Muscle of arm (tissue), 12 donors: ENCODE results near the gene CDC42SE1. TPM values are rescaled to one million over a fixed set of nuclear protein-coding genes. Genes with fewer than 3 reads are reported as not detected.

Experiments
- DNase-seq: peaks from one replicate; pipeline ENCODE4 v3.0.0-alpha.2; 2013
- polyA plus RNA-seq, 12 donors: library from polyadenylated mRNA; unstranded; fragments of 120-200 nt; gene quantifications; one replicate each; pipeline ENCODE4 v1.2.1, GENCODE V29; 2013; ENCODE audit not compliant: insufficient read length in 12 of 12

CDC42SE1 gene
- polyA plus RNA-seq, 12 donors = 41.7 to 188 (median 61.7) TPM

DNA sequence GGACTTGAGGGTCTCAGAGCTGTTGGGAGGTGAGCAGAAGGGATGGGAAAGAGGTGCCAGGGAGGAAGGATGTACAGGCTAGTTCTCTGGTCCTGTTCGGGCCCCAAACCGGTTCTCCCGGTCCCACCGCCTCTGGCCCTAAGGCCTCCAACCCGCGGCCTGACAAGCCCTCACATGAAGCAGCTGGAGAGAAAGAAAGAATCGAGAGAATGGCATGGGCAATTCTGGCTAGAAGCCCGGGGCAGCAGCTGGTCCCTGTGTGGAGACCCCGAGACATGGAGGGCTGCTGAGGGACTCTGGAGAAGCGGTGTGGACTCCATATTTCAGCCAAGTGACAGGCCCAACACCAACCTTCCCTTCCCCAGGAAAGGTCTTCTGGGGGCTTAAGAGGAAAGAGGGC lies 730 bp downstream of the CDC42SE1 start:
- peak; percentile 45 for DNase-seq

DNA sequence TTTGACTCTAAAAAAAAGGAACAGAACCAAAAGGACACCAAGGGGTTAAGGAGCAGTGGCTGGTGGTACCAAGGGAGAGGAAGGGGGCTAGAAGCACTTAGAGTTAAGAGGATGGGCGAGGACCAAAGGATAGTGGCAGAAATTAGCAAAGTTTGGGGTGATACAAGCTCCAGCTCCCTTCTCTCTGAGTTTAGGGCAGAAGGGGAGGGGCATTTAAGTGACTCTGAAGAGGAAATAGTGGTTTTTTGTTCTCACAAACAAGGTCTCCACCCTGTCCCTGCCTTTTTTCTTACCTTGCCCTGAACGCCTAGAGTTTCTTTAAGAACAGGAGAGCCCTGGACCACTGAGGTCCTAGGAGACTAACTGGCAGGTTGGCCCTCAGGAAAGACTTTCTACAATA lies 3.3 kb downstream of the CDC42SE1 start:
- no peak for DNase-seq

DNA sequence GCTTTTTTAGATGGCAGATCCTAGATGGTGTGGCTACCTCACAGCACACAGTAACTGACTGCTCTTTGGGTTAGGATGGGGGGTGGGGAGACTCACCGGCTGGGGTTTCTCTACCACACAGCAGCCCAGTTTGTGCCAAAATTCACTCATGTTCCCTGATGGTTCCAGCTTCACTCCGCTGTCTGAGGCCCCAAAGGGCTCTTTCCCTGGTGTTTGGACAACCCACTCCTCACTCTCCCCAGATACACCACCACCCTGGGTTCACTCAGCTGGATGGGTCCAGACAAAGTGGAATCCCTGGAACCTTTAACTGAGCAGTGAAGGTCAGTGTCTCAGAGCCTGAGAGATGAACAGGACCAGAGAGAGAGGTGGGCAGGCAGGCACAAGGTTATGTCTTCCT lies 3.8 kb downstream of the CDC42SE1 start:
- no peak for DNase-seq

DNA sequence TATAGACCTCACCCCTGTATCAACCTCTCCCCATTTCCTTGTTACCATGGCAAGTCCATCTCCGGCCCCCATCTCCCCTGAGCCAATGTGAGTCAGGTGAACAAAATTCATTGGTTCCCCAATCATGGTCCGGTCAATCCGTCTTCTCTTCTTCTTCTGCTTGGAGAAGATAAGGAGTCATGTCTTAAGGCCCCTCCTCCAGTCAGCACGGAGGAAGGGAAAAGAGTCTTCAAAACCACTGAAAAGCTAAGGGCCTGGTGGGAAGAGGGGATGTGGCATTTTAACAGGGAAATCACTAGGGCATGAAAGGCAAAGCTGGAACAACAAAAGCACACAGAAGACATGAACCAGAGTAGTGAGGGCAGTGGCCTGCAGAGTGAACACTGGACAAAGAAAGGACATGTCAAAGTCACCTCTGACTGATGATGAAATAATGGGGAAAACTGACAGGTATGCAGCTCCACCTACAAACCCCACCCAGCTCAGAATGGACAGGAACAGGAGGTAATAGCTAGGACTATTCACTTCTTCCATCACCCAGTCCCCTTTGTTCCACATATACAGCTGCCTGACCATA lies 4.4 kb downstream of the CDC42SE1 start:
- no peak for DNase-seq

DNA sequence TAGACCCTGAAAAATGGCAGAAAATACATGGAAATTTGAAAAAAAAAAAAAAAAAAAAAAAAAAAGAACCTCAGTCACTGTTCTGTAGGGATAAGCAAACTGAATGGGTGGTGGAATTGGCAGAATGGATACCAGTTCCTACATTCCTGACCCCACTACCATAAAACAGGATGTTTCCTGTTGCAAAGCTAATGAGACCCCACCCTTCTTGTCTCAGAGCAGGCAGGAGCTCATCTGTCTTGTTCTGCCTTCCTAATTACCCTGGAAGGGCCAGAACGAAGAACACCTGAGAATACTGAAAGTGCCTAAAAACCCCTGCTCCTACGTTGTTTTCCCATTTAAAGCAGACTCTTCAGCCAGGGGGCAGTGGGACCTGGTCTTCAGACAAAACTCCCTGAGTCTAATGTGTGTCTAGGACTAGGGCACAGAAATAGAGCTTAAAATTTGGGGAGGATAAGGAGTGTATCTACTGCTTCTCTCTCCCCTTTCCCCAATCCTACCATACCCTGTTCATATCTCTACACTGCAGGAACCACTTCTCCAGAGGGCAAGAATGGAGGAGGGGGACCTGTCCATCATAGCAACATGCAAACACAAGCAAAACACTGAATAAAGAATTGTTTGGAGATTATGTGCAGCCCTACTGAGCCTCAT lies 7.9 kb downstream of the CDC42SE1 start:
- DNase-seq = no peak

DNA sequence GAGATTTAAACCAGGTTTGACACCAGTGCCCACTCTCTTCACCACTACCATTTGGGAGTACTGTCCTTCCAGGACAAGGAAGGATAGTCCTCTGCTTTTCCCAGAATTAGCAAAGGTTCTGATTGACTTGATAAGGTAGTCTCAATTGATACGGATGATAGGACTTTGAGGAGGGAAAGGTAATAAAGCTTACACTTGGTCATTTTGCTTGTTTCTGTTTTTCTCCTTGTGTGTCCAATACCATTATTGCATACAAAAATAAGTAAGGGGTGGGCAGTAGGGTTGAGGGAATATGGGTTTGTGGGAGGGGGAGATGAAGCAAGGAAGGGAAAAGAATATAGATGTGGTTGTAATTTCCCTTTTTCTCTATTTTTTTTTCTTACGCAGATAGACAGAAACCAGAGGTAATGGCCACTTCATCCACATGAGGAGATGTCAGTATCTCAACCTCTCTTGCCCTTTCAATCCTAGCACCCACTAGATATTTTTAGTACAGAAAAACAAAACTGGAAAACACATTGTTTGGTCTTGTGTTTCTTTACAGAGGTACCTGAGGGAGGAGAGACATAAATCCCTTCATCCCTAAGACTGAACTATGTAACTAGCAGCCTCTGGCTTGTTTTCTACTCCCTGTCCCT lies 9.3 kb downstream of the CDC42SE1 start:
- no peak for DNase-seq

DNA sequence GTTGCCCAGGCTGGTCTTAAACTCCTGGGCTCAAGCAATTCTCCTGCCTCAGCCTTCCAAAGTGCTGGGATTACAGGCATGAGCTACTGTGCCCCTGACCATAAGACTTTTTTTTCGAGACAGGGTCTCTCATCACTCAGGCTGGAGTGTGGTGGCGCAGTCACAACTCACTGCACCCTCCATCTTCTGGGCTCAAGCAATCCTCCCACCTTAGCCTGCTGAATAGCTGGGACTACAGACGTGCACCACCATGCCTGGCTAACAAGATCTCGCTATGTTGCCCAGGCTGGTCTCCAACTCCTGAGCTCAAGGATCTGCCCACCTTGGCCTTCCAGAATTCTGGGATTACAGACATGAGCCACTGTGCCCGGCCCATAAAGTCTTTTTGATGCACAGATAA lies 10.0 kb downstream of the CDC42SE1 start:
- DNase-seq = no peak

DNA sequence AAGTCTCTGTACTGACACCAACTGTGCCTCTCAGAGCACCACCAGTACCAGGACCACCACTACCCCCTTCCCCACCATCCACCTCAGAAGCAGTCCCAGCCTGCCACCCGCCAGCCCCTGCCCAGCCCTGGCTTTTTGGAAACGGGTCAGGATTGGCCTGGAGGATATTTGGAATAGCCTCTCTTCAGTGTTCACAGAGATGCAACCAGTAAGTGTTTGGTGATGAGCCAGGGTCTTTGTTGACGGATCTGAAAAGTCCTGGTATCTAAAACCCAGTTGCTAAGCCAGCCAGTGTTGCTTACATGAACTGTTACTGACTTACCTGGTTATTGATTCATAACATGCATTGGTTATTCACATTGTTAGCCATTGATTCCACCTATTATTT lies 10.8 kb downstream of the CDC42SE1 start:
- DNase-seq = no peak

DNA sequence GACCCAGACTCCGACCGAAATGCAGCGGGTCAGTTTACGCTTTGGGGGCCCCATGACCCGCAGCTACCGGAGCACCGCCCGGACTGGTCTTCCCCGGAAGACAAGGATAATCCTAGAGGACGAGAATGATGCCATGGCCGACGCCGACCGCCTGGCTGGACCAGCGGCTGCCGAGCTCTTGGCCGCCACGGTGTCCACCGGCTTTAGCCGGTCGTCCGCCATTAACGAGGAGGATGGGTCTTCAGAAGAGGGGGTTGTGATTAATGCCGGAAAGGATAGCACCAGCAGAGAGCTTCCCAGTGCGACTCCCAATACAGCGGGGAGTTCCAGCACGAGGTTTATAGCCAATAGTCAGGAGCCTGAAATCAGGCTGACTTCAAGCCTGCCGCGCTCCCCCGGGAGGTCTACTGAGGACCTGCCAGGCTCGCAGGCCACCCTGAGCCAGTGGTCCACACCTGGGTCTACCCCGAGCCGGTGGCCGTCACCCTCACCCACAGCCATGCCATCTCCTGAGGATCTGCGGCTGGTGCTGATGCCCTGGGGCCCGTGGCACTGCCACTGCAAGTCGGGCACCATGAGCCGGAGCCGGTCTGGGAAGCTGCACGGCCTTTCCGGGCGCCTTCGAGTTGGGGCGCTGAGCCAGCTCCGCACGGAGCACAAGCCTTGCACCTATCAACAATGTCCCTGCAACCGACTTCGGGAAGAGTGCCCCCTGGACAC lies 11.3 kb downstream of the CDC42SE1 start:
- DNase-seq = peak; percentile 65

DNA sequence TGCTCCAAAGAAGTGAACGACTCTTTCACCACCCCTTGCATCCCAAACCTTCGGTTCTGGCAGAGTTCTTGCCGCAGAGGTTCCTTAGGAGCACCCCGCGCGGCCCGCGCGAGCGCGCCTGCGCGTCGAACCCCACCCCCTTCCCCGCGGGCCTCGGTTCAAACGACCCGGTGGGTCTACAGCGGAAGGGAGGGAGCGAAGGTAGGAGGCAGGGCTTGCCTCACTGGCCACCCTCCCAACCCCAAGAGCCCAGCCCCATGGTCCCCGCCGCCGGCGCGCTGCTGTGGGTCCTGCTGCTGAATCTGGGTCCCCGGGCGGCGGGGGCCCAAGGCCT lies 11.9 kb downstream of the CDC42SE1 start, which contains the start of gene C1orf56:
TSS of gene C1orf56 (plus strand) at position 161 of the 334 bp plus-strand sequence. CDS start at position 258, 97 bp downstream.
- DNase-seq = peak; percentile 83

DNA sequence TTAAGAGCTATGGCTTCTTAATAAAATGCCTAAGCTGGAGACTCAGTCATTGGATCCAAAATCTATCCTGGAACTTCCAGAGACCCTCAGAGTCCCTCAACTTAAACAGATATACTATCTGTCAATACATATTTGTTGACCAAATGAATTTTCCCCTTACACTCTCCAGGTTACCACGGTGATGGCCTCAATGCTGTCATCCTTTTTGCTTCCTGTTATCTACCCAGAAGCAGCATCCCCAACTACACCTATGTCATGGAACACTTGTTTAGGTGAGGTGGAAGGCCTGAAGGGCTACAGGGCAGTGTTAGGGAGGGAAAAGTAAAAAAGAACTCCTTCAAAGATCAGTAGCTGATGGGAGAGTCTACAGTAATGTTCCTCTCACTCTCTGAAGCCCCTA lies 16.3 kb downstream of the CDC42SE1 start:
- DNase-seq = no peak

DNA sequence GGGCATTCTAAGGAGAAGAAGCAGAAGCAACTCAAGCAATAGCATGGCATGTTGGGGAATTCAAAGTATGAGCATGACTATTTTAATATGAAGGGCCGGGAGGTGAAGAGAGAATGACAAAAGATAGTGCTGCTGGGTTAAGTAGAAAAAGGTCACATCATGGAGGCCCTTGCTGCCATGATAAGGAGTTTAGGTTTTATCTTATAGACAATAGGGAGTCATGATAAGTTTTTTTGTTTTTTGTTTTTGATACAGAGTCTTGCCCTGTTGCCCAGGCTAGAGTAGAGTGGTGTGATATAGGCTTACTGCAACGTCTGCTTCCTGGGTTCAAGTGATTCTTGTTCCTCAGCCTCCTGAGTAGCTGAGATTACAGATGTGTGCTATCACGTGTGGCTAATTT lies 19.9 kb downstream of the CDC42SE1 start:
- no peak for DNase-seq

DNA sequence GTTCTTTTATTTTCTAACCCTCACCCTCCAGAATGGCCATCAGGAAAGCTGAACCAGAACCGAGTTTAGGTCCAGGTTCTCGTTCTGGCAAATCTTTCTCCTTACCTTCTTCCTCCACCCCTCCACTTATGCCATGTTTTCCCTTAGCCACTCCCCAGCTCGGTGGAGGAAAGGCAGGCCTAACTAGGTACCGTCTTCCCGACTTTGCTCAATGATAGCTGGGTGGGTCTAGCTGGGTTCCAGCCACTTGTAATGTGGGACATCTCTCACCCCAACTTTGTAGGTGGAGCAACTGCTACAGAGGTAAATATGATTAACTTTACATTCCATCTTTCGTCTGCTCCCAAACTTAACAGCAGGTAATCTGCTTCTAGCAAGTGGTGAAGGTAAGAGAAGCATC lies 22.4 kb downstream of the CDC42SE1 start:
- DNase-seq = no peak

DNA sequence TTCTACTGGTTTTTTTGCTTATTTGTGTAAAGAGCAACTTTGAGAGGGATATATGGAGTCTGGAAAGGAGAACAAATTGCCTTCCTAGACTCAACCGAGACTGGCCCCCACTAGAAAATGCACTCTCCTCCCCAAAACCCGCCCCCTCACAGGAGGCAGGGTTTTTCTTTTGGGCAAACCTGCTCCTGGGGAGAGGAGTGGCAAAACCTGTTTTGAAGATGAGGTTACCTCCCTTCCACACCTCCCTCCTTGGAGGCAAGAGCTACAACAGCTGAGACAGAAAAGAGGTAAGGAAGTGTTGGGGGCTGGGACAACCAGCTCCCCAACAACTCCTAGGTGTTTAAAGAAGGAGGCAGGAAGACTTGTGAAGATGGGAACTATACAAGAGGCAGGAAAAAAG lies 23.1 kb downstream of the CDC42SE1 start, which contains the start of gene BNIPL:
TSS of gene BNIPL (plus strand) at position 231 of the 400 bp plus-strand sequence. CDS start at position 371, 140 bp downstream.
- no peak for DNase-seq

DNA sequence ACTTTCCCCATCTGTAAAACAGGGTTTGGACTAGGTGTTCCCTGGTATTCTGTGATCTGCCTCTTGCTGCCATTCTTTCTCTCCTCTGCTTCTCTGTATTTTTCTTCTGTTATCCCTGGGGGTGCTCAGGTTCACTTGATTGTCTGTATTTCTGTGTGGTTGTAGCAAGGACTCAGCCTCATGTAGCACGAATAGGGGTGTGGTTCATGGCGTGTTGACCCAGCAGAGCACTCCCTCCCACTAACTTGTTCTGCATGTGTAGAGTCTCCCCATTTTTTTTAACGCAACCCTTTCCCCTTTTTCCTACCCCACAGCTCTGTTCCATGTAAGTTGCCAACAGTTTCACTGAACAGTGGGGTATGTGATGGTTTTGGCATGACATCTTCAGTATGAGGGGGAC lies 24.3 kb downstream of the CDC42SE1 start:
- DNase-seq = no peak

DNA sequence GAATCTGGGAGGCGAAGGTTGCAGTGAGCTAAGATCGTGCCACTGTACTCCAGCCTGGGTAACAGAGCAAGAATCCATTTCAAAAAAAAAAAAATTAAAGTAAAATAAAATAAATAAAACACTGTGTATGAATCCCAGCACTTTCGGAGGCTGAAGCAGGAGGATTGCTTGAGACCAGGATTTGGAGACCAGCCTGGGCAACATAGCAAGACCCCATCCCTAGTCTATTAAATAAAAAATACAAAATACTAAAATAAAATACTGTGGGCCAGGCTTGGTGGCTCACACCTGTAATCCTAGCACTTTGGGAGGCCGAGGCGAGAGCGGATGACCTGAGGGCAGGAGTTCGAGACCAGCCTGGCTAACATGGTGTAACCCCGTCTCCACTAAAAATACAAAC lies 27.3 kb downstream of the CDC42SE1 start:
- no peak for DNase-seq

DNA sequence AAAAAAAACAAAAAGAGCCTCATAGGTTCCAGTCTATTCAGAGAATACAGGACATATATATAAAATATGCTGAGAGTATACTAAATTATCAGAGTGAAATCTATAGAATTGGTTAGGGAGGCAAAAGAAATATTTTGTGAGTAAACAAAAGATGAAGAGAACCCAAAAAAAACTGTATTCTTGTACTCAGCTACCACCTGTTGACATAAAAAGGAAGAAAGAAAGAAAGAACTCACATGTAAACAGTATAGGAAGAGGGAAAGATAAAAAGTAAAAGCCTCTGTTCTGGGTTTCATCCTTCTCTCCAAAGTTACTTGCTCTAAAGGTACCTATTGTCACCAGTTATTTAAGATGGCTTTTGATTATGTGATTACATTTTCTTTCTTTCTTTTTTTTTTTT lies 33.0 kb downstream of the CDC42SE1 start:
- no peak for DNase-seq

DNA sequence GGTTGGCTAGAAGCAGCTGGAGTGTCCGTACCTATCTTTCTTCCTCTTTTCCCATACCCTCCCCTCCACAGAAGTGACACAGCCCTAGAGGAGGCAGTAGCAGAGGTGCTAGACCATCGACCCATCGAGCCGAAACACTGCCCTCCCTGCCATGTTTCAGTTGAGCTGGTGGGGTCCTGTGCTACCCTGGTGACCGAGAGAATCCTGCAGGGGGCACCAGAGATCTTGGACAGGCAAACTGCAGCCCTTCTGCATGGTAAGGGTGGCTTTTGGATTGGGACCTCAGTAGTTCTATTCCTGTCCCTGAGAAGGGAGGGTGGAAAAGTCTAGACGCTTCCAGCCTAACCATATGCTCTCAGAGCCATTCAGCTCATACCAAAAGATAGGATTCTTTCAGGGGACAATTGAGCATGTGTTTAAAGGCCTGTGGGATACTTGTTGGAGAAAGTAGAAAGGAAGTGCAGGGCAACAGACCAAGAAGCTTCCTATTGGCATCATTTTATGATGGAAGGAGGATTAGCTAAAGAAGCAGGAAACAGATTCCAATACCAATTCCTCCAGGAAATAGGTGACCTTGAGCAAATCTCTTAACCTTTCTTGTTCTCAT lies 34.8 kb downstream of the CDC42SE1 start:
- DNase-seq = peak; percentile 63

DNA sequence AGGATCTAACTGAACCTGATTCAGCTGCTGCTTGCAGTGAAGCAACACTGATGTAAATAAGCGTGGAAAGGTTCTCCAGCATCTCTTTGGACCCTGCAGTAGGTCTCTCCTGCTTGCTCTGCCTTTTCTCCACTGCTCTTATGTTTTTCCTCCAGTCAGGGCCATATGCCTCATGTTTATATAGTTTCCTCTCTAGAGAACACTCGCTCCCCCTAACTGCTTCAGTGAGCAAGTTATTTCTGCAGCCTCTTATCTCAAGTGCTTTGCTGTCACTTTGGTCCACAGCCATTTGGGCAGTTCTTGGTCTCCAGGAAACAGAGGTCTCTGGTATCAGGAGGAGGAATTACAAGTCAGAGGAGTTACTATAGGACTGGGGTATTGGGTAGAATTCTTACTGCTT lies 45.9 kb downstream of the CDC42SE1 start:
- DNase-seq = no peak

DNA sequence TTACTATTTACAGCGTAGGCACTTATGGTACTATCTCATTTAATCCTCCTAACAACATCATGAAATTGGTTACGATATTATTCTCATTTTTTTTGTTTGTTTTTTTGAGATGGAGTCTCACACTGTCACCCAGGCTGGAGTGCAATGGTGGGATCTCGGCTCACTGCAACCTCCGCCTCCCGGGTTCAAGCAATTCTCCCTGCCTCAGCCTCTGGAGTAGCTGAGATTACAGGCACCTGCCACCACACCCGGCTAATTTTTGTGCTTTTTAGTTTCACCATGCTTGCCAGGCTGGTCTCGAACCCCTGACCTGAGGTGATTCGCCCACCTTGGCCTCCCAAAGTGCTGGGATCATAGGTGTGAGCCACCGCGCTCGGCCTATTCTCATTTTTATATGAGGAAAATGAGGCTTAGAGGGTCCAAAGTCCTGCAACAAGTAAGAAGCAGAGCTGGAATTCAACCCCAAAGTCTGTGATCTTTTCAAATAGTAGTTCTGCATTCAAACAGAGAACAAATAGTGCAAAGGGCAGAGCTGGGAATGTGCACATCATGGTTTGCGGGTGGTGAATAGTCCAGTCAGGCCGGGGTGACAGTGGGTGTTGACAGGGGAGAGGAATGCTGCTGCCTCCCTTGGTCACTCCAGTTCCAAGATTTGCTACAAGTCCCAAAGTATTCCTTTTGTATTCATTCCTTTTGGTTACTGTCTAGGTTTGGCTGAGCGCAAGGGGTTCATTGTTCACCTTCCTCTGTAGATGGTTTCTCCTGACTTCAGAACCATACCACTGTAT lies 46.5 kb downstream of the CDC42SE1 start:
- no peak for DNase-seq

DNA sequence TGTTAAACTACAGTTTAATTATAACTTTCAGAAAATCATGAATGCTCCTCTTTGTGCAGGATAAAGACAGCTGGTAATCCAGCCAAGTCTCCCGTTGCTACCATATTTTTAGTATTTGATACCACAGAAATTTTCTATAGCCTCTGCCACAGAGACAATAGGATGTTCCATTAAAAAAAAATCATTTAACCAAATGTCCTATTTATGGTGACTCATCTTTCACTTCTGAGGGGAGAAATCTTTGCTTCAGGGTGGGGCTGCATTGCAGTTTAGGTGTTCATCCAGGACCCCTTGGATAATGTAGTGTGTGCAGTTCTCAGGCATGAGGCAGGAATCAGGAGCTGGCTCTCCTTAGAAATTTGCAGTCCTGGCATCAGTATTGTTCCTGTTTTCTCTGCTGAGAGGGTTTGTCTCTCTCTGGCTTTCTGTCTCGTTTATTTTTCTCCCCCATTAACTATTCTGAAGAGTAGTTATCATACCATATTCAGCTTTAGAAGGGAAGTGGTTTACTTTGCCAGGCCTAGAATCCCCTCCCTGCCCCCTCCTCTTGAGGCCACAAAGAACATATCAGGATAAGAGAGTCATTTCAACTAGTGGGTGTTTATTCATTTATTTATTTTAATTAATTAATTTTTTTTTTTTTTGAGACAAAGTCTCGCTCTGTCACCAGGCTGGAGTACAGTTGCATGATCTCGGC lies 48.1 kb downstream of the CDC42SE1 start:
- no peak for DNase-seq
